SK-N-SH treated with all-trans-retinoic acid at 6 μM for 48 hours (cell line): ENCODE data around the gene NATD1.

Experiments
- CREB5 ChIP-seq: fragments of 250-450 bp; sonication (Bioruptor Pico); IDR thresholded peaks from 2 replicates; pipeline ENCODE4 v1.5.1; 2020; ENCODE audit warnings: low read depth, mild to moderate bottlenecking, moderate library complexity
- CSDC2 ChIP-seq: fragments of 250-450 bp; sonication (Bioruptor Pico); IDR thresholded peaks from 2 replicates; pipeline ENCODE4 v1.5.0; 2020; ENCODE audit warnings: mild to moderate bottlenecking, moderate library complexity
- ESRRG ChIP-seq: fragments of 250-450 bp; sonication (Bioruptor Pico); IDR thresholded peaks from 2 replicates; pipeline ENCODE4 v1.6.1; 2021; ENCODE audit warnings: mild to moderate bottlenecking
- PATZ1 ChIP-seq: fragments of 250-450 bp; sonication (Bioruptor Pico); IDR thresholded peaks from 2 replicates; pipeline ENCODE4 v1.8.0; 2020; ENCODE audit warnings: mild to moderate bottlenecking, moderate library complexity, borderline replicate concordance
- RARB ChIP-seq: fragments of 250-450 bp; sonication (Bioruptor Pico); IDR thresholded peaks from 2 replicates; pipeline ENCODE4 v1.8.0; 2021; ENCODE audit warnings: mild to moderate bottlenecking, moderate library complexity
- TCF4 ChIP-seq: fragments of 250-450 bp; sonication (Bioruptor Pico); IDR thresholded peaks from 2 replicates; pipeline ENCODE4 v1.8.0; 2021; ENCODE audit warnings: mild to moderate bottlenecking, moderate library complexity, borderline replicate concordance
- ZFP30 ChIP-seq: fragments of 450-650 bp; formaldehyde crosslinking; IDR thresholded peaks from 2 replicates; pipeline ENCODE4 v1.5.0; 2022; ENCODE audit warnings: mild to moderate bottlenecking, moderate library complexity
- ZNF565 ChIP-seq: fragments of 450-650 bp; formaldehyde crosslinking; conservative IDR thresholded peaks from 2 replicates; pipeline ENCODE4 v1.5.0; 2020; ENCODE audit warnings: low read depth, mild to moderate bottlenecking, moderate library complexity
- ZNF8 ChIP-seq: fragments of 450-650 bp; formaldehyde crosslinking; IDR thresholded peaks from 2 replicates; pipeline ENCODE4 v1.5.0; 2020; ENCODE audit warnings: mild to moderate bottlenecking, moderate library complexity

- no peak for TF ChIP-seq RARB (CRISPR knock-in tag)
- TF ChIP-seq CSDC2 = no peak
- no peak for TF ChIP-seq ZFP30
- TF ChIP-seq ZNF8 (CRISPR knock-in tag) = no peak
- no peak for TF ChIP-seq PATZ1 (CRISPR knock-in tag)
- TF ChIP-seq TCF4 (CRISPR knock-in tag) = no peak
- TF ChIP-seq ESRRG (CRISPR knock-in tag) = no peak
- TF ChIP-seq ZNF565 (CRISPR knock-in tag) = no peak
- no peak for TF ChIP-seq CREB5 (CRISPR knock-in tag)
These were observed 19.0 kb upstream of the NATD1 start for GRCh38 chr17:21272250-21272649.
